Endothelial cell (in vitro differentiated cells): ENCODE data around the gene FMN2. TPM values are rescaled to one million over a fixed set of nuclear protein-coding genes. Genes with fewer than 3 reads are reported as not detected.

Experiments used
- DNase-seq: peaks from one replicate; pipeline ENCODE4 v3.0.0; 2021; ENCODE audit warnings: low spot score
- H3K27ac Mint-ChIP-seq: one replicate; pipeline ENCODE4 v1.8.0; 2021; ENCODE audit warnings: mixed read lengths, inconsistent platforms; ENCODE audit not compliant: unreplicated experiment
- H3K27me3 Mint-ChIP-seq: one replicate; pipeline ENCODE4 v1.8.0; 2021; ENCODE audit warnings: mild to moderate bottlenecking, moderate library complexity, mixed read lengths, inconsistent platforms; ENCODE audit not compliant: unreplicated experiment
- H3K36me3 Mint-ChIP-seq: one replicate; pipeline ENCODE4 v1.8.0; 2021; ENCODE audit warnings: mild to moderate bottlenecking, low read depth, mixed read lengths, inconsistent platforms; ENCODE audit not compliant: unreplicated experiment
- H3K4me1 Mint-ChIP-seq: one replicate; pipeline ENCODE4 v1.8.0; 2021; ENCODE audit warnings: mild to moderate bottlenecking, mixed read lengths, inconsistent platforms; ENCODE audit not compliant: unreplicated experiment
- H3K4me3 Mint-ChIP-seq: one replicate; pipeline ENCODE4 v1.8.0; 2021; ENCODE audit warnings: mild to moderate bottlenecking, mixed read lengths, inconsistent platforms; ENCODE audit not compliant: unreplicated experiment
- H3K9me3 Mint-ChIP-seq: one replicate; pipeline ENCODE4 v1.8.0; 2021; ENCODE audit warnings: mixed read lengths, inconsistent platforms; ENCODE audit not compliant: unreplicated experiment
- total RNA-seq: library from RNA; stranded (reverse); fragmentation: NEBNext Ultra II Directional; extraction: Animal tissue kit (Norgen Biotek cat#: 25700); gene quantifications from one replicate; pipeline ENCODE4 v1.2.1, GENCODE V29; 2021; ENCODE audit not compliant: unreplicated experiment
- TF ChIP-seq, protein P1 (sequence below): fragments of 200-600 bp; sonication (generic); IDR thresholded peaks from one replicate; pipeline ENCODE4 v1.5.0; 2021; ENCODE audit warnings: antibody characterized with exemption; ENCODE audit not compliant: unreplicated experiment

FMN2 gene
- total RNA-seq, 1 donor from 2014 or later = 2.6 TPM

DNA sequence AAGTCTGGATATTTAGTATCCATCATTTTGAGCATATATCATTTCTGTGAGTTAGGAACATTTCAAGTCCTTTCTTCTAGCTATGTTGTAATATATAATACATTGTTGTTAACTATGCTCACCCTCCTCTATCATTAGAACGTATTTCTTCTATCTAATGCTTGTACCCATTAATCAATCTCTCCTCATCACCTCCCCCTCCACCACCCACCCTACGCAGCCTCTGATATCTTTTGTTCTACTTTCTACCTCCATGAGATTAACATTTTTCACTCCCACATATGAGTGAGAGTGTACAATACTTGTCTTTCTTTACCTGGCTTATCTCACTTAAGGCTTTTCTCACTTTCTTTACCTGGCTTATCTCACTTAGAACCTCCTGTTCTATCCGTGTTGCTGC is 156.2 kb downstream of the FMN2 start:
- Mint-ChIP-seq H3K4me1 (no peaks in the 10 kb centered on the region), H3K27ac (no peak overlapping the region), H3K9me3 (no peaks in the 10 kb centered on the region), H3K27me3 (no peaks in the 10 kb centered on the region), H3K4me3 (no peak overlapping the region), H3K36me3 (no peaks in the 10 kb centered on the region)
- no peak for DNase-seq
- TF ChIP-seq, protein P1, sequence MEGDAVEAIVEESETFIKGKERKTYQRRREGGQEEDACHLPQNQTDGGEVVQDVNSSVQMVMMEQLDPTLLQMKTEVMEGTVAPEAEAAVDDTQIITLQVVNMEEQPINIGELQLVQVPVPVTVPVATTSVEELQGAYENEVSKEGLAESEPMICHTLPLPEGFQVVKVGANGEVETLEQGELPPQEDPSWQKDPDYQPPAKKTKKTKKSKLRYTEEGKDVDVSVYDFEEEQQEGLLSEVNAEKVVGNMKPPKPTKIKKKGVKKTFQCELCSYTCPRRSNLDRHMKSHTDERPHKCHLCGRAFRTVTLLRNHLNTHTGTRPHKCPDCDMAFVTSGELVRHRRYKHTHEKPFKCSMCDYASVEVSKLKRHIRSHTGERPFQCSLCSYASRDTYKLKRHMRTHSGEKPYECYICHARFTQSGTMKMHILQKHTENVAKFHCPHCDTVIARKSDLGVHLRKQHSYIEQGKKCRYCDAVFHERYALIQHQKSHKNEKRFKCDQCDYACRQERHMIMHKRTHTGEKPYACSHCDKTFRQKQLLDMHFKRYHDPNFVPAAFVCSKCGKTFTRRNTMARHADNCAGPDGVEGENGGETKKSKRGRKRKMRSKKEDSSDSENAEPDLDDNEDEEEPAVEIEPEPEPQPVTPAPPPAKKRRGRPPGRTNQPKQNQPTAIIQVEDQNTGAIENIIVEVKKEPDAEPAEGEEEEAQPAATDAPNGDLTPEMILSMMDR = no peak

DNA sequence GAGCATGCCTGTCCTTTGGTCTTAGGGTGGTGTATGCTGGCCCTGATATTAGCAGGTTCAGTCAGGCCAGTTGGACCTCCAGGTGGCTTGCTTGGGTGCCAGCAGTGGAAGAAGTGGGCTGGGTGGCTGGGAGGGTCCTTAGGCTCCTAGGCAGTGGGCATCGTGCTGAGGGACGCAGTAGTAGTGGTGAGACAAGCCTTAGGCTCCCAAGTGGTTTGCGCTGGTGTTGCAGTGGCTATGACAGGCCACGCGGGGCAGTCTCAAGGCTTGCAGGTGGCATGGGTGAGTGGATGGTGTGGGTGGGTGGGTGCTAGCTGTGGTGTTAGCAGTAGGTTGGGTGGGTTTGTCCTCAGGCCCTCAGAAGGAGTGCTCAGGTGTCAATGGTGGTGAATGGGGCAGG is 162.3 kb downstream of the FMN2 start:
- Mint-ChIP-seq H3K4me3 (no peak overlapping the region), H3K36me3 (no peaks in the 10 kb centered on the region), H3K9me3 (no peaks in the 10 kb centered on the region), H3K27ac (no peak overlapping the region), H3K27me3 (no peaks in the 10 kb centered on the region), H3K4me1 (no peaks in the 10 kb centered on the region)
- DNase-seq = no peak
- TF ChIP-seq, protein P1 = no peak

- H3K36me3 Mint-ChIP-seq = no peaks in the 10 kb centered on the region
- H3K9me3 Mint-ChIP-seq = no peaks in the 10 kb centered on the region
- TF ChIP-seq, protein P1 = no peak
- H3K27ac Mint-ChIP-seq = no peak overlapping the region
- no peaks in the 10 kb centered on the region for H3K27me3 Mint-ChIP-seq
- DNase-seq = no peak
- H3K4me1 Mint-ChIP-seq = no peaks in the 10 kb centered on the region
- no peak overlapping the region for H3K4me3 Mint-ChIP-seq
Measured at GRCh38 chr1:240254778-240255291, 163.2 kb downstream of the FMN2 start.

GRCh38 chr1:240255922-240256321 is 164.2 kb downstream of the FMN2 start:
- TF ChIP-seq, protein P1 = no peak
- Mint-ChIP-seq H3K27ac (no peak overlapping the region), H3K36me3 (no peaks in the 10 kb centered on the region), H3K9me3 (no peaks in the 10 kb centered on the region), H3K4me3 (no peak overlapping the region), H3K4me1 (no peaks in the 10 kb centered on the region), H3K27me3 (no peaks in the 10 kb centered on the region)
- no peak for DNase-seq

GRCh38 chr1:240256836-240257503 is 165.3 kb downstream of the FMN2 start:
- no peaks in the 10 kb centered on the region for H3K27me3 Mint-ChIP-seq
- no peaks in the 10 kb centered on the region for H3K9me3 Mint-ChIP-seq
- no peak overlapping the region for H3K27ac Mint-ChIP-seq
- DNase-seq = no peak
- TF ChIP-seq, protein P1 = no peak
- H3K36me3 Mint-ChIP-seq = no peaks in the 10 kb centered on the region
- H3K4me1 Mint-ChIP-seq = no peaks in the 10 kb centered on the region
- no peak overlapping the region for H3K4me3 Mint-ChIP-seq
